HFF-Myc (cell line): Measurements from ENCODE around the gene LIN54.
A peak's percentile ranks its signal among the peaks of the same experiment; 100 is the strongest.

Source experiments
- DNase-seq: peaks from one replicate; pipeline ENCODE4 v3.0.0-alpha.2; 2011; ENCODE audit warnings: low read depth; ENCODE audit errors: extremely low read depth
- H3K4me3 ChIP-seq: replicated peaks from 2 replicates; pipeline ENCODE4 v1.5.1; 2011; ENCODE audit warnings: low read depth, mild to moderate bottlenecking, control low read depth, low read length
- CTCF ChIP-seq: IDR thresholded peaks from 2 replicates; pipeline ENCODE4 v1.5.1; 2012; ENCODE audit warnings: mild to moderate bottlenecking, low read depth, low read length, control low read depth; ENCODE audit errors: missing control alignments

The LIN54 gene

GRCh38 chr4:83022724-83023450, 12.3 kb upstream of the LIN54 start:
- no peak overlapping the region for H3K4me3 ChIP-seq
- TF ChIP-seq CTCF: no peak
- no peak for DNase-seq

GRCh38 chr4:83019794-83020494, 9.3 kb upstream of the LIN54 start:
- no peak for TF ChIP-seq CTCF
- no peak for DNase-seq
- H3K4me3 ChIP-seq: no peak overlapping the region

GRCh38 chr4:83013902-83014301, 3.3 kb upstream of the LIN54 start:
- H3K4me3 ChIP-seq: peak overlapping the region; percentile 82
- DNase-seq: no peak
- TF ChIP-seq CTCF: no peak

- TF ChIP-seq CTCF: no peak
- no peak for DNase-seq
- H3K4me3 ChIP-seq: peak overlapping the region; percentile 82
These were observed 2.8 kb upstream of the LIN54 start for GRCh38 chr4:83013420-83013867.

- TF ChIP-seq CTCF: peak; percentile 42
- H3K4me3 ChIP-seq: peak overlapping the region; percentile 82
- peak; percentile 96 for DNase-seq
These were observed 2.2 kb upstream of the LIN54 start for GRCh38 chr4:83012687-83013419.

DNA sequence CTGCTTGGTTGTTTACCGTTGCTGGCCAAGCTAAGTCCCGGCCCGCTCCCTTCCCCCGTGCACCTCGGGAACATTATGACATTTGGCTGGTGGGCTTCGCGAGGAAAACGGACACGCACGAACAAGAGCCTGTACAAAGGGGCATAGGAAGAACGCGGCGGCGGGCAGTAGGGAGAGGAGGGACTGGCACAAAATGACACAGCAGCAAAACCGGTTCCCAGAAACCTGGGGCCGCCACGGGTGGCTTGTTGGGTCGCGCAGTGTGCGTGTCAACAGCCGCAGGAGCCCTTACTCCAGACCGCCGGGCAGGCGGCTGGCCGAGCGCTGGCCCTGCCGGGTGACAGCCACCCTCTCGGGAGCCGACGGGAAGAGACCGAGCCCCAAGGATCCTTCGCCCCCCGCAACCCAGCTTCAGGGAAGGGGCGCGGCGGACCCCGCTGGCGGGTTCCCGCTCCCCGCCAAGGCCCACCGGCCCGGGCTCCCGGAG, 1.6 kb upstream of the LIN54 start:
- peak overlapping the region; percentile 82 for H3K4me3 ChIP-seq
- no peak for DNase-seq
- no peak for TF ChIP-seq CTCF
